Sigmoid colon (tissue), 4 donors: ENCODE data around the gene SREBF1.

Experiments
- EP300 ChIP-seq, 4 donors: sonication (generic); formaldehyde crosslinking; IDR thresholded peaks; one replicate each; pipeline ENCODE4 v1.6.1; 2017; ENCODE audit warnings: antibody characterized with exemption in 4 of 4
- POLR2A ChIP-seq, 2 donors: fragments of 450-650 bp; IDR thresholded peaks; one replicate each; pipeline ENCODE4 v1.6.1; 2016; ENCODE audit warnings: antibody characterized with exemption in 2 of 2, mild to moderate bottlenecking in 2 of 2, moderate library complexity in 2 of 2
- POLR2AphosphoS5 ChIP-seq, 4 donors: sonication (generic); formaldehyde crosslinking; IDR thresholded peaks; one replicate each; pipeline ENCODE4 v1.6.1; 2017; ENCODE audit warnings: antibody characterized with exemption in 4 of 4
- TF ChIP-seq, protein P1 (sequence below), 4 experiments: fragments of 450-650 bp in 3 of 4; fragments of 200-600 bp in 1 of 4; IDR thresholded peaks; one replicate each; pipeline ENCODE4 v1.5.1; 2016 to 2019; ENCODE audit warnings: antibody characterized with exemption in 4 of 4, mild to moderate bottlenecking in 3 of 4, moderate library complexity in 2 of 4

DNA sequence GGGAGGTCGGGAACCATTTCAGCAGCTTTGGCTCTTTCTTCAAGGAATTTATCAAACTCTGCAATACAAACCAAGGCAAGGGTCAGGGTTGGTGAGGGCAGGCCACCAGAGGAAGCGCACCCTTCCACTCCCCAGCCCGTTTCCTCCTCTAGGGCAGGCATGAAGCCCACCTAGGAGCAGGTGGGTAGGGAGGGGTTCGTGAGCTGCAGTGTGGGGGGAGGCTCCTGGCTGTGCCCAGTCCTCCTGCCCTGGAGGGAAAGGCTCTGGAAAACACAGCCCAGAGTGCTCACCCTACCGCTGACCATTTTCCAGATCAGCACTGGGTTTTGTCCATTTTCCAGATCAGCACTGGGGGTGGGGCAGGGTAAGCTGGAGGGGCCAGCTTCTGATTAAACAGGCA lies 10.9 kb upstream of the SREBF1 start:
- TF ChIP-seq, protein P1, sequence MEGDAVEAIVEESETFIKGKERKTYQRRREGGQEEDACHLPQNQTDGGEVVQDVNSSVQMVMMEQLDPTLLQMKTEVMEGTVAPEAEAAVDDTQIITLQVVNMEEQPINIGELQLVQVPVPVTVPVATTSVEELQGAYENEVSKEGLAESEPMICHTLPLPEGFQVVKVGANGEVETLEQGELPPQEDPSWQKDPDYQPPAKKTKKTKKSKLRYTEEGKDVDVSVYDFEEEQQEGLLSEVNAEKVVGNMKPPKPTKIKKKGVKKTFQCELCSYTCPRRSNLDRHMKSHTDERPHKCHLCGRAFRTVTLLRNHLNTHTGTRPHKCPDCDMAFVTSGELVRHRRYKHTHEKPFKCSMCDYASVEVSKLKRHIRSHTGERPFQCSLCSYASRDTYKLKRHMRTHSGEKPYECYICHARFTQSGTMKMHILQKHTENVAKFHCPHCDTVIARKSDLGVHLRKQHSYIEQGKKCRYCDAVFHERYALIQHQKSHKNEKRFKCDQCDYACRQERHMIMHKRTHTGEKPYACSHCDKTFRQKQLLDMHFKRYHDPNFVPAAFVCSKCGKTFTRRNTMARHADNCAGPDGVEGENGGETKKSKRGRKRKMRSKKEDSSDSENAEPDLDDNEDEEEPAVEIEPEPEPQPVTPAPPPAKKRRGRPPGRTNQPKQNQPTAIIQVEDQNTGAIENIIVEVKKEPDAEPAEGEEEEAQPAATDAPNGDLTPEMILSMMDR (IDR thresholded peaks at IDR 0.05) = no peak
- TF ChIP-seq POLR2AphosphoS5 (IDR thresholded peaks at IDR 0.05) (no peak), POLR2A (IDR thresholded peaks at IDR 0.05) (no peak), EP300 (IDR thresholded peaks at IDR 0.05) (no peak)
